HG03442 (cell line): Measurements from ENCODE around the gene ULK4.
"Not testable (repeated sequence)": the region's sequence is repeated elsewhere in the genome, so short reads cannot be mapped to it uniquely, and the experiment has no call there.

Experiments
- ATAC-seq: cut with Tn5 transposase; IDR thresholded peaks from one replicate; pipeline ENCODE4 v1.9.1; 2021; ENCODE audit warnings: mild to moderate bottlenecking, moderate library complexity; ENCODE audit not compliant: unreplicated experiment

ULK4 gene

DNA sequence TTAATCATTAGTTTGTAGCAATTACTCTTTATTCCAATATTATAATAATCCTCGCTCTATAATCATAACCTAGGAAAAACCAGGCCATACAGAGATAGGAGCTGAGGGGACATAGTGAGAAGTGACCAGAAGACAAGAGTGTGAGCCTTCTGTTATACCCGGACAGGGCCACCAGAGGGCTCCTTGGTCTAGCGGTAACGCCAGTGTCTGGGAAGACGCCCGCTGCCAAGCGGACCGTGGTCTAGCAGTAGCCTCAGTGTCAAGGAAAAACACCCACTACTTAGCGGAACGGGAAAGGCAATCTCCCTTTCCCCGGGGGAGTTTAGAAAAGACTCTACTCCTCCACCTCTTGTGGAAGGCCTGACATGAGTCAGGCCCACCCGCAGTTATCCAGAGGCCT, 266.1 kb downstream of the ULK4 start:
- not testable (repeated sequence) for ATAC-seq

GRCh38 chr3:41693799-41694198, 268.1 kb downstream of the ULK4 start:
- ATAC-seq = no peak

GRCh38 chr3:41690766-41691563, 270.9 kb downstream of the ULK4 start:
- no peak for ATAC-seq

- ATAC-seq = no peak
Observed at GRCh38 chr3:41688595-41689380, 273.1 kb downstream of the ULK4 start.

- ATAC-seq = no peak
Observed at GRCh38 chr3:41684797-41685735, 276.8 kb downstream of the ULK4 start.

- no peak for ATAC-seq
Observed at GRCh38 chr3:41683666-41684350, 278.1 kb downstream of the ULK4 start.

DNA sequence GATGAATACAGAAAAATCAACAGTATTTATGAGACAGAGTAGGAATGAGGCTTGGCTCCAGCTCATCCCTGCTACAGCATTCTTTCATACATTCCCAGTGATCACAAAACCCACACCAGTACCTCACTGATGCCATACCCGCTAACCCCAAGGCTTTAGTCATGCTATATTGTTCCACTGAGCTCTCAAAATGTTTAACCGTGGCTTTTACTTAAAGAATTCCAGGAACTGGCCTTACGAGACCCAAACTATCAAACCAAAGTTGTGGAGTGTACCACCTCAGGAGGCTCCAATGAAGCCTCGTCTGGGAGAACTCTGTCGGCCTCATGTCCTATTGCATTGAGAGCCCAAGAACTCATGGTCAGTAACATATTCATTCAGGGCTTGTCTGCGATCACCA, 278.9 kb downstream of the ULK4 start:
- ATAC-seq = no peak

DNA sequence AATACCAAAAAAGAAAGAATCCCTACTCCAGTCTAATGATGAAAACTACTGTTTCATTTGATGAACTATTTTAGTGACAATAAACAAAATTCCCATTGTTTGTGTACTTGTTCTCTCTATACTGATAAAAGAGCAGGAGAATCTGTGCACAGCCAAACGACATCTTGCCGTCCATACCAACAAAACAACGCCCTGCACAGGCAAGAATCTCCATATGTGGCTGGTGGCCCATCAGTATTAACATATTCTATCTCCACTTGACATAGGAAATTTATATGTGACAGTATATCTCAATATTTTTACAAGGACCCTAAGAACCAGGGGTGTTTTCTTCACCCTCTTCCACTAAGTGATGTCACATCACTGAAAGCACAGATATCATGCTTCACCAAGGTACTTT, 279.5 kb downstream of the ULK4 start:
- ATAC-seq = no peak

GRCh38 chr3:41681479-41681878, 280.4 kb downstream of the ULK4 start:
- ATAC-seq = no peak

DNA sequence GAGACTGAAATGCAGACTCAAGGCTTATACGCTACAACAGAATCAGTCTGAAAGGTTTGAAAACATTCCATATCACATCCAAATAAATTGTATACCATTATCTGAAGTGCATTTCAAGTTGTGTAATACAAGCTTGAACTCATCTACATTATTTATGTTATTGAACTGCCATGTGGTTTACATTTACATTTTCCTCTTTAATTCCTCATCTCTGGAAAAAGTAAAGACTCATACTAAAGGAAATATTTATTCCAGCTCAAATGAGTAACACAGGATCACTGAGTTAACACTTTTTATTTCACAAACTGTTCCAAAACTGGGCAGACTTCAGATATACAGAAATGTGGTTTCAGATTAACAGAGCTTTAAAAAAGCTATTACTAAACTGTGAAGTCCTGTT, 282.5 kb downstream of the ULK4 start:
- ATAC-seq = no peak

- not testable (repeated sequence) for ATAC-seq
Observed at GRCh38 chr3:41675102-41675501, 286.8 kb downstream of the ULK4 start.

- ATAC-seq = no peak
Observed at GRCh38 chr3:41674449-41674848, 287.5 kb downstream of the ULK4 start.

DNA sequence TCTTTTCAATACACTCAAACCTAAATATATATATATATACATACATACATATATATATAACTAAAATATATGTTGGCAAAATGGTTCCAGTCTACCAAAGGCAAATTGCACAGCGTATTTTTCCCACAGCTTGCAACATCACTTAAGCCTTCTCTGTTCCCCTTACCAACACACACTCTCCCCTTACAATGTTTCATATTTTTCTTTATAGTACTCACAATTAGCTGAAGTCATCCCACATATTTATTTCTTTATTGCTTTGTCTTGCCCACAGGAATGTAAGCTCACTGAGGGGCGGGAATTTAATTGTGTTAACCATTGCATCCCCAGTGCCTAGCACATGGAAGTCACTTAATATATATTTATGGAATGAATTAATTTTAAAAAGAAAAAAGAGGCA, 288.3 kb downstream of the ULK4 start:
- ATAC-seq = no peak

- no peak for ATAC-seq
Observed at GRCh38 chr3:41668379-41668778, 293.5 kb downstream of the ULK4 start.

DNA sequence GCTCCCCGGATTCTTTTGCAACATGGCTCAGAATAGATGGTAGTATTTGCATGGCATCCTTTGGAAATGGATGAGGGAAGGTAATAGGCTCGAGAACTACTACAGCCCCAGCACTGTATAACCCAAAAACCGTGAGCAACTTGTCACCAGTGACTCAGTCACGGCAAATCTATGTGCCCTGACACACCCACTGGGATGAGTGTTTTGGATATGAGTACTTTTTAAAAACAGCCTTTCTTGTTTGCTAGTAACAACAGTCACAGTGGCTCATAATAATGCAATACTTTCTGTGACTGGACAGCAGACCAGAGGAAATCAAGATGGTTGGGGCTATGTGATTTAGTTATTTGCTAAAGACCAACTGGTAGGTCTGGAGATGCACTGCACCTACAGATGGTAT, 299.6 kb downstream of the ULK4 start:
- ATAC-seq = no peak

DNA sequence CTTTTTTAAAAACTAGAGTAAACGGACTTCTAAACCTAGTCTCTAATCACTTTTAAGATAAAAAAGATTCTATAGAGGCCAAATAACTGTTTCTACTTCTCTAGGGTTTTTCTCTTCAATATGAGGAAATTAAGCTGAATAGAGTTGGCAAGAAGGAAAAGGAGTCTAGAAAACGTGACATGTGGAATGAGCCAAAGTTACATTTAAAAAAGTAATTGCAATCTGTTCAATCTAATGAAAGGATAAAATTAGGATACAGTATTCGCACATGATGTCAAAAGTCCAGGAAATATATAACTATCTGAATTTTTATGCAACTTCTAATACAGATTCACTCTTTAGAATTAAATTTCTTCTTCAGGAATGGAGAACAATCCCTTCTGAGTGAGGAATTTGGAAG, 300.1 kb downstream of the ULK4 start:
- ATAC-seq = no peak

GRCh38 chr3:41660510-41660909, 301.4 kb downstream of the ULK4 start:
- no peak for ATAC-seq

- ATAC-seq = no peak
Observed at GRCh38 chr3:41653571-41654239, 308.2 kb downstream of the ULK4 start.

DNA sequence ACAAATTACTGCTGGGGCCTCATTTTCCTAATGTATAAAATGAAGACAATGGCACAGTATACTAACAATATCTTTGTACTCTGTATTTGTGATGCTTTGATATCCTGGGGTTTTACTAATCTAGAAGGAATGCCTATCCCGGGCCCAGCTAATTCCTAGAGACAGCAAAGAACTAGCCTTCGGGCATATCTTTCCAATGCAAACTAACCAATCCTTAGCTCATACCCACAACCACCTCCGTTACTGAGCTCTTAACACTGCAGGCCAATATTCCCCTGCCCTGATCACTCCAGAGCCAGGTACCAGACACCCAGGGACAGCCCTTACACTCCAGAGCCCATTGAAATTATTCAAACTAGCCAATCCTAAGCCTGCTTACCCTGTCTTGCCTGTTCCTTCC, 309.0 kb downstream of the ULK4 start:
- ATAC-seq = no peak

DNA sequence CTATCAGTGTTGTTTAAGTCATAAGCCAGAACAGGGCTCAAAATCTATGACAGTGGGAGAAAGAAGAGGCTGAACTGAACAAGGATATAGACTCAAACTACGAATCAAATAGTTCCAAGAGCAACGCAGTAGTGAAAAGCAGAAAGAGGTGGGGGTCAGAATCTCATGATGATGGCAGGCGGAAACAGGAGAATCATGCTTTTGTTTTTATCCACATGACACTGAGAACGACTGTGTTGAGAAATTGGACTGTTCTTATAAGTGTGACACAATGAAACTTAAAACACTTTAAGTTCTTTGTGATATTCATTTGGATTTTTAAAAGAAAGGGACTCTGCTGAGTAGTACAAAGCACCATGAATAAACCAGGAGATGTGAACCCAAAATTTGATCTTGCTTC, 309.4 kb downstream of the ULK4 start:
- ATAC-seq = no peak
